Pancreas (tissue), 10 donors: ENCODE results near the gene OR52R1. TPM values are rescaled to one million over a fixed set of nuclear protein-coding genes. Genes with fewer than 3 reads are reported as not detected.

ENCODE experiments used
- ATAC-seq, 4 donors: fragments of 200-7000 bp; cut with Tn5 transposase; one replicate each; pipeline versions ENCODE4 v1.8.0 to v1.9.1; 2020; ENCODE audit warnings: mild to moderate bottlenecking in 4 of 4, moderate library complexity in 4 of 4
- DNase-seq, 6 donors: peaks; one replicate each; pipeline ENCODE4 v3.0.0-alpha.2; 2020
- FAIRE-seq: peaks from 2 replicates; lab custom pipeline; 2012; peaks lifted over from hg19 to GRCh38; lab: Jason Lieb, UNC
- H3K27ac ChIP-seq, 4 donors: fragments of 200-600 bp; sonication (generic); 1 replicate in 3 of 4; 2 replicates in 1 of 4; pipeline versions ENCODE4 v1.5.0 to v1.8.0; 2020
- H3K27me3 ChIP-seq, 4 donors: fragments of 200-600 bp; one replicate each; pipeline ENCODE4 v1.8.0; 2021
- H3K36me3 ChIP-seq, 3 donors: fragments of 200-600 bp; sonication (generic) in 1 of 3; one replicate each; pipeline versions ENCODE4 v1.5.0 to v1.8.0; 2020 to 2021
- H3K4me1 ChIP-seq, 3 donors: fragments of 200-600 bp; one replicate each; pipeline ENCODE4 v1.8.0; 2021
- H3K4me3 ChIP-seq, 4 donors: fragments of 200-600 bp; sonication (generic) in 2 of 4; one replicate each; pipeline versions ENCODE4 v1.5.0 to v1.8.0; 2020 to 2021
- H3K9me3 ChIP-seq, 4 donors: fragments of 200-600 bp; one replicate each; pipeline ENCODE4 v1.8.0; 2021
- CTCF ChIP-seq, 4 donors: fragments of 200-600 bp; sonication (generic) in 3 of 4; IDR thresholded peaks; one replicate each; pipeline versions ENCODE4 v1.5.0 to v1.8.0; 2021; ENCODE audit warnings: antibody characterized with exemption in 4 of 4
- WGBS, 2 donors: extraction: QIAGEN DNeasy Blood & Tissue Kit; methylation state at CpG; one replicate each; pipeline ENCODE4 v1.1.7; 2013; 5-methylcytosine and 5-hydroxymethylcytosine counted together
- intact Hi-C, 3 donors: fragments of 100-400 bp; cut with DNase I; formaldehyde crosslinking; loops; one replicate each; pipeline versions ENCODE4 v1.11.1 to v1.14.2; 2022
- polyA plus RNA-seq, 2 donors: library from polyadenylated mRNA; stranded (reverse); fragments of 200-250 nt; gene quantifications; one replicate each; pipeline ENCODE4 v1.2.3, GENCODE V29; 2013
- total RNA-seq, 6 donors: library from RNA; stranded (reverse); fragmentation: NEBNext Ultra II Directional in 4 of 6; extraction: Animal tissue kit (Norgen Biotek cat#: 25700) in 4 of 6; gene quantifications; one replicate each; pipeline versions ENCODE4 v1.2.1 to v1.2.4, GENCODE V29; 2021 to 2023
- donor health status: healthy with polysubstance abuse.
- donor health status: DM: no; HTN: no; CAD: no; lungs with moderate emphysema.
- donor health status: DM: no; HTN: no; CAD: no.
- donor health status: control.
- donor health status: control.
- donor health status: Bipolar disorder and iron deficiency.
- donor health status: DM: yes; HTN: yes; CAD: no.
- donor health status: DM: no; HTN: no; CAD: no.
- donor health status: DM: no; HTN: no; CAD: no.
- donor health status: DM: yes; HTN: yes; CAD: no.

Gene OR52R1
- total RNA-seq (not detected), polyA plus RNA-seq (not detected)

- DNase-seq (no peak), ATAC-seq (no peak), FAIRE-seq (no peak)
- TF ChIP-seq CTCF (IDR thresholded peaks at IDR 0.05) = no peak
- Histone ChIP-seq H3K27me3 (no peaks in the 10 kb centered on the region), H3K4me1 (no peaks in the 10 kb centered on the region), H3K36me3 (no peaks in the 10 kb centered on the region), H3K4me3 (no peak within 1 kb of the TSS), H3K9me3 (no peaks in the 10 kb centered on the region), H3K27ac (no peak within 1 kb of the TSS)
- WGBS, 2 donors = 71 to 85% methylated on average over 3 of the region's 3 CpGs
- intact Hi-C loops = no loop called here
These were observed at the start of gene OR52R1 for GRCh38 chr11:4804280-4804679. TSS of gene OR52R1 (minus strand) at chr11:4804380. CDS start at chr11:4804380, 0 bp downstream.

- no peaks in the 10 kb centered on the region for H3K36me3 ChIP-seq
- no peak for FAIRE-seq
- ATAC-seq = peak in 2 of 4 donors; percentile 64 to 65
- H3K9me3 ChIP-seq = no peaks in the 10 kb centered on the region
- no peak overlapping the region for H3K4me3 ChIP-seq
- no peaks in the 10 kb centered on the region for H3K27me3 ChIP-seq
- DNase-seq = no peak
- intact Hi-C loops = no loop called here
- no peak for TF ChIP-seq CTCF (IDR thresholded peaks at IDR 0.05)
- WGBS, 2 donors = 1 to 6% methylated on average over 4 of the region's 4 CpGs
- no peak overlapping the region for H3K27ac ChIP-seq
- no peaks in the 10 kb centered on the region for H3K4me1 ChIP-seq
These were observed 46.9 kb upstream of the OR52R1 start for GRCh38 chr11:4851033-4851432.

GRCh38 chr11:4848908-4849532 lies 44.8 kb upstream of the OR52R1 start, which contains the start of gene OR51S1:
TSS of gene OR51S1 (minus strand) at chr11:4849208. CDS start at chr11:4849208, 0 bp downstream.
- intact Hi-C loops = no loop called here
- H3K36me3 ChIP-seq = no peaks in the 10 kb centered on the region
- FAIRE-seq (no peak), DNase-seq (no peak), ATAC-seq (no peak)
- no peaks in the 10 kb centered on the region for H3K4me1 ChIP-seq
- WGBS, 2 donors = 50 to 67% methylated on average over 9 of the region's 9 CpGs
- H3K27me3 ChIP-seq = no peaks in the 10 kb centered on the region
- H3K9me3 ChIP-seq = no peaks in the 10 kb centered on the region
- H3K27ac ChIP-seq = no peak within 1 kb of the TSS
- H3K4me3 ChIP-seq = no peak within 1 kb of the TSS
- no peak for TF ChIP-seq CTCF (IDR thresholded peaks at IDR 0.05)

GRCh38 chr11:4839851-4840549 lies 35.8 kb upstream of the OR52R1 start:
- Histone ChIP-seq H3K9me3 (no peaks in the 10 kb centered on the region), H3K4me3 (no peak overlapping the region), H3K27me3 (no peaks in the 10 kb centered on the region), H3K27ac (no peak overlapping the region), H3K36me3 (no peaks in the 10 kb centered on the region), H3K4me1 (no peaks in the 10 kb centered on the region)
- no peak for FAIRE-seq
- TF ChIP-seq CTCF (IDR thresholded peaks at IDR 0.05) = no peak
- no peak for ATAC-seq
- 88 to 96% methylated on average over 2 of the region's 2 CpGs for WGBS, 2 donors
- intact Hi-C loops = no loop called here
- no peak for DNase-seq

GRCh38 chr11:4830909-4831308 lies 26.7 kb upstream of the OR52R1 start:
- DNase-seq (no peak), ATAC-seq (no peak), FAIRE-seq (no peak)
- Histone ChIP-seq H3K4me3 (no peak overlapping the region), H3K9me3 (no peaks in the 10 kb centered on the region), H3K4me1 (no peaks in the 10 kb centered on the region), H3K27ac (no peak overlapping the region), H3K36me3 (no peaks in the 10 kb centered on the region), H3K27me3 (no peaks in the 10 kb centered on the region)
- WGBS, 2 donors = 56 to 60% methylated on average over 2 of the region's 2 CpGs
- no peak for TF ChIP-seq CTCF (IDR thresholded peaks at IDR 0.05)
- intact Hi-C loops = no loop called here
